A549 (cell line): Measurements from ENCODE around the gene FKBP15. TPM values are rescaled to one million over a fixed set of nuclear protein-coding genes. Genes with fewer than 3 reads are reported as not detected.

Experiments used
- ATAC-seq, 2 experiments: fragments of 200-7000 bp in 1 of 2; fragments of >200 bp in 1 of 2; cut with Nextera tagmentation in 1 of 2; cut with Tn5 transposase in 1 of 2; 3 replicates each; pipeline versions ENCODE4 v1.8.0 to v1.9.1; 2018 to 2020; ENCODE audit warnings: mild to moderate bottlenecking in 1 of 2, moderate library complexity in 1 of 2
- CTCF ChIA-PET: fragments of 300-600 bp; sonication (Branson Sonifier 250); formaldehyde crosslinking; extraction: SDS; loops from one replicate; lab custom pipeline; 2021; ENCODE audit warnings: antibody characterized with exemption, inconsistent platforms; lab: Yijun Ruan, JAX
- POLR2A ChIA-PET: fragments of 350-600 bp; formaldehyde crosslinking; extraction: SDS; loops from one replicate; lab custom pipeline; 2021; ENCODE audit warnings: antibody characterized with exemption, inconsistent platforms; lab: Yijun Ruan, JAX
- DNase-seq, 2 experiments: peaks; one replicate each; pipeline versions ENCODE4 v3.0.0 to v3.0.0-alpha.2; 2011 to 2016; ENCODE audit warnings: low read depth in 1 of 2, low spot score in 1 of 2
- FAIRE-seq: peaks from 2 replicates; lab custom pipeline; 2011; peaks lifted over from hg19 to GRCh38; lab: Jason Lieb, UNC
- H3K27ac ChIP-seq, 2 experiments: fragments of >200 bp; sonication (Bioruptor Twin); formaldehyde crosslinking; 3 replicates each; pipeline ENCODE4 v1.5.1; 2016 to 2017
- H3K4me1 ChIP-seq: fragments of >200 bp; sonication (Bioruptor Twin); formaldehyde crosslinking; 3 replicates; pipeline ENCODE4 v1.6.1; 2016
- H3K4me2 ChIP-seq: fragments of >200 bp; sonication (Bioruptor Twin); formaldehyde crosslinking; 3 replicates; pipeline ENCODE4 v1.6.1; 2016
- H3K4me3 ChIP-seq: fragments of >200 bp; sonication (Bioruptor Twin); formaldehyde crosslinking; 3 replicates; pipeline ENCODE4 v1.5.1; 2016
- H3K9me3 ChIP-seq: fragments of >200 bp; sonication (Bioruptor Twin); formaldehyde crosslinking; 3 replicates; pipeline ENCODE4 v1.6.1; 2016
- CBX8 ChIP-seq: fragments of 200-600 bp; sonication (generic); IDR thresholded peaks from 2 replicates; pipeline ENCODE4 v1.6.1; 2016
- CEBPB ChIP-seq, 2 experiments: fragments of >200 bp in 1 of 2; sonication (Bioruptor Twin) in 1 of 2; formaldehyde crosslinking in 1 of 2; IDR thresholded peaks; 2 replicates each; pipeline ENCODE4 v1.6.1; 2012 to 2016
- CHD2 ChIP-seq: fragments of 150-350 bp; IDR thresholded peaks from 2 replicates; pipeline ENCODE4 v1.6.1; 2014; ENCODE audit warnings: low read length; ENCODE audit not compliant: partially characterized antibody
- CHD4 ChIP-seq: fragments of 200-600 bp; sonication (generic); IDR thresholded peaks from 2 replicates; pipeline ENCODE4 v1.6.1; 2016; ENCODE audit warnings: antibody characterized with exemption, mild to moderate bottlenecking, borderline replicate concordance
- EHF ChIP-seq: fragments of 250-450 bp; sonication (Bioruptor Pico); IDR thresholded peaks from 2 replicates; pipeline ENCODE4 v1.5.0; 2020; ENCODE audit warnings: mild to moderate bottlenecking
- EHMT2 ChIP-seq: fragments of 200-600 bp; sonication (generic); IDR thresholded peaks from 2 replicates; pipeline ENCODE4 v1.6.1; 2016; ENCODE audit warnings: antibody characterized with exemption, low read depth, mild to moderate bottlenecking, moderate library complexity
- FOSB ChIP-seq: fragments of 250-450 bp; sonication (Bioruptor Pico); IDR thresholded peaks from 2 replicates; pipeline ENCODE4 v1.5.0; 2020; ENCODE audit warnings: mild to moderate bottlenecking, moderate library complexity
- FOXS1 ChIP-seq: fragments of 250-450 bp; sonication (Bioruptor Pico); IDR thresholded peaks from 2 replicates; pipeline ENCODE4 v1.5.0; 2020; ENCODE audit warnings: mild to moderate bottlenecking, moderate library complexity
- GATA3 ChIP-seq: IDR thresholded peaks from 2 replicates; pipeline ENCODE4 v1.6.1; 2012; ENCODE audit warnings: borderline replicate concordance
- HDAC2 ChIP-seq: fragments of 200-600 bp; sonication (generic); IDR thresholded peaks from 2 replicates; pipeline ENCODE4 v1.6.1; 2016
- HOXB13 ChIP-seq: fragments of 250-450 bp; sonication (Bioruptor Pico); IDR thresholded peaks from 2 replicates; pipeline ENCODE4 v1.5.0; 2020; ENCODE audit warnings: low read depth, mild to moderate bottlenecking, moderate library complexity
- JUN ChIP-seq, 2 experiments: fragments of >200 bp; sonication (Bioruptor Twin); formaldehyde crosslinking; IDR thresholded peaks; 2 replicates in 1 of 2; 3 replicates in 1 of 2; pipeline ENCODE4 v1.6.1; 2016 to 2017
- JUNB ChIP-seq: fragments of >200 bp; sonication (Bioruptor Twin); formaldehyde crosslinking; IDR thresholded peaks from 2 replicates; pipeline ENCODE4 v1.6.1; 2016
- KDM1A ChIP-seq: fragments of 200-600 bp; sonication (generic); IDR thresholded peaks from 2 replicates; pipeline ENCODE4 v1.6.1; 2016; ENCODE audit warnings: low read depth, mild to moderate bottlenecking
- KDM5A ChIP-seq: fragments of 200-600 bp; sonication (generic); IDR thresholded peaks from 2 replicates; pipeline ENCODE4 v1.6.1; 2016; ENCODE audit warnings: antibody characterized with exemption, mild to moderate bottlenecking
- MAFK ChIP-seq: fragments of 450-650 bp; IDR thresholded peaks from 2 replicates; pipeline ENCODE4 v1.6.1; 2014; ENCODE audit not compliant: partially characterized antibody
- MAX ChIP-seq: IDR thresholded peaks from 2 replicates; pipeline ENCODE4 v1.6.1; 2012
- NR3C1 ChIP-seq: fragments of >200 bp; sonication (Bioruptor Twin); formaldehyde crosslinking; IDR thresholded peaks from 3 replicates; pipeline ENCODE4 v1.6.1; 2017
- PBX3 ChIP-seq: IDR thresholded peaks from 2 replicates; pipeline ENCODE4 v1.6.1; 2012
- POLR2A ChIP-seq: IDR thresholded peaks from 2 replicates; pipeline ENCODE4 v1.6.1; 2012; ENCODE audit warnings: mild to moderate bottlenecking, low read length
- POLR2AphosphoS2 ChIP-seq: conservative IDR thresholded peaks from 2 replicates; pipeline ENCODE4 v1.6.1; 2012; ENCODE audit warnings: low read length, improper control_type of control experiment, inconsistent platforms
- RAD21 ChIP-seq, 2 experiments: fragments of >200 bp in 1 of 2; sonication (Bioruptor Twin) in 1 of 2; formaldehyde crosslinking in 1 of 2; IDR thresholded peaks in 1 of 2; conservative IDR thresholded peaks in 1 of 2; 2 replicates in 1 of 2; 3 replicates in 1 of 2; pipeline ENCODE4 v1.6.1; 2012 to 2018; ENCODE audit warnings: inconsistent platforms in 1 of 2
- RCOR1 ChIP-seq: fragments of 150-350 bp; IDR thresholded peaks from 2 replicates; pipeline ENCODE4 v1.6.1; 2014; ENCODE audit warnings: antibody characterized with exemption, low read length, low read depth
- REST ChIP-seq: fragments of 200-600 bp; sonication (generic); IDR thresholded peaks from 2 replicates; pipeline ENCODE4 v1.6.1; 2016; ENCODE audit warnings: antibody characterized with exemption, mild to moderate bottlenecking, moderate library complexity
- RFX5 ChIP-seq: fragments of 450-650 bp; IDR thresholded peaks from 2 replicates; pipeline ENCODE4 v1.7.1; 2014; ENCODE audit warnings: antibody characterized with exemption, mild to moderate bottlenecking, moderate library complexity
- SMC3 ChIP-seq: fragments of >200 bp; sonication (Bioruptor Twin); formaldehyde crosslinking; IDR thresholded peaks from 3 replicates; pipeline ENCODE4 v1.6.1; 2018; ENCODE audit warnings: inconsistent platforms
- TP53 ChIP-seq: fragments of 250-450 bp; sonication (Bioruptor Pico); IDR thresholded peaks from 2 replicates; pipeline ENCODE4 v1.5.0; 2021; ENCODE audit warnings: mild to moderate bottlenecking, moderate library complexity
- ZC3H11A ChIP-seq: fragments of 450-650 bp; IDR thresholded peaks from 2 replicates; pipeline ENCODE4 v1.6.1; 2014; ENCODE audit warnings: antibody characterized with exemption, mild to moderate bottlenecking
- WGBS: methylation state at CpG from one replicate; pipeline ENCODE4 v1.1.6; 2017; ENCODE audit errors: missing lambda C conversion rate; 5-methylcytosine and 5-hydroxymethylcytosine counted together
- polyA plus RNA-seq, 4 experiments: library from polyadenylated mRNA; depleted of rRNA in 3 of 4; stranded (reverse); fragments of >200 nt; fragmentation: RNase III in 1 of 4; extraction: RNeasy Plus Mini Kit Qiagen cat#74134 plus additional on column Dnase treatment in 1 of 4; gene quantifications; 2 replicates in 3 of 4; 3 replicates in 1 of 4; pipeline ENCODE4 v1.2.3, GENCODE V29; 2011 to 2017

FKBP15 gene
- polyA plus RNA-seq, 2 of the 4 experiments (the other 2 are of a cell fraction), result 14.1 to 26.0 TPM

GRCh38 chr9:113137196-113138168 lies 83.6 kb downstream of the FKBP15 start:
- TF ChIP-seq NR3C1 (no peak), JUNB (no peak), HDAC2 (no peak), JUN (IDR thresholded peaks at IDR 0.05) (no peak), KDM1A (no peak), SMC3 (no peak), PBX3 (no peak), POLR2AphosphoS2 (no peak), CEBPB (IDR thresholded peaks at IDR 0.05) (no peak), REST (no peak), POLR2A (no peak), FOSB (no peak), EHMT2 (no peak), RFX5 (no peak), EHF (CRISPR knock-in tag) (no peak), GATA3 (no peak), MAX (no peak), FOXS1 (no peak), TP53 (CRISPR knock-in tag) (no peak), CHD2 (no peak)
- H3K9me3 ChIP-seq, result no peaks in the 10 kb centered on the region
- whole genome bisulfite sequencing, result 16% methylated on average over 9 of the region's 9 CpGs
- ChIA-PET POLR2A (no interaction called here), CTCF (interaction anchor here (1.1 to 1.2 kb wide), 2 partner anchors 14 to 169 kb away, joined by 3 read pairs; no protein-coding TSS in a partner anchor)
- no peak overlapping the region for H3K4me2 ChIP-seq
- H3K4me1 ChIP-seq, result no peaks in the 10 kb centered on the region
- no peak; a peak in 1 of 6 replicates for ATAC-seq
- H3K4me3 ChIP-seq, result no peak overlapping the region
- no peak overlapping the region for H3K27ac ChIP-seq
- no peak for DNase-seq
- FAIRE-seq, result no peak

- FAIRE-seq (no peak), DNase-seq (no peak)
Measured at GRCh38 chr9:113131689-113132151, 89.4 kb downstream of the FKBP15 start.

More at GRCh38 chr9:113131689-113132151, 89.4 kb downstream of the FKBP15 start:
- H3K27ac ChIP-seq, result no peak overlapping the region
- no peak overlapping the region for H3K4me3 ChIP-seq
- no peak overlapping the region for H3K4me2 ChIP-seq
- CTCF ChIA-PET, result no interaction called here
- TF ChIP-seq RAD21 (conservative IDR thresholded peaks at IDR 0.05 in 1 of 2, IDR thresholded peaks at IDR 0.05 in 1 of 2) (no peak), HDAC2 (no peak), KDM5A (no peak), EHMT2 (peak; percentile 76; the same call in 1 of the 2 replicates), HOXB13 (no peak), CHD4 (no peak), EHF (CRISPR knock-in tag) (no peak), REST (peak; percentile 87), MAFK (peak; percentile 68), SMC3 (no peak), RCOR1 (no peak), ZC3H11A (no peak), CBX8 (no peak), CEBPB (IDR thresholded peaks at IDR 0.05) (no peak)
- ATAC-seq, result no peak
- peaks cover 4% of the 10 kb centered on the region; the same call in 1 of the 3 replicates for H3K9me3 ChIP-seq
- POLR2A ChIA-PET, result no interaction called here
- WGBS, result 0% methylated on average over 3 of the region's 3 CpGs
- H3K4me1 ChIP-seq, result no peaks in the 10 kb centered on the region
